HG02571 (cell line): Measurements from ENCODE around the gene ADGRA1.
"Not testable (repeated sequence)": the region's sequence is repeated elsewhere in the genome, so short reads cannot be mapped to it uniquely, and the experiment has no call there.

Experiments used
- ATAC-seq: cut with Tn5 transposase; IDR thresholded peaks from one replicate; pipeline ENCODE4 v1.9.1; 2021; ENCODE audit warnings: mild to moderate bottlenecking, moderate library complexity; ENCODE audit not compliant: unreplicated experiment

The ADGRA1 gene

DNA sequence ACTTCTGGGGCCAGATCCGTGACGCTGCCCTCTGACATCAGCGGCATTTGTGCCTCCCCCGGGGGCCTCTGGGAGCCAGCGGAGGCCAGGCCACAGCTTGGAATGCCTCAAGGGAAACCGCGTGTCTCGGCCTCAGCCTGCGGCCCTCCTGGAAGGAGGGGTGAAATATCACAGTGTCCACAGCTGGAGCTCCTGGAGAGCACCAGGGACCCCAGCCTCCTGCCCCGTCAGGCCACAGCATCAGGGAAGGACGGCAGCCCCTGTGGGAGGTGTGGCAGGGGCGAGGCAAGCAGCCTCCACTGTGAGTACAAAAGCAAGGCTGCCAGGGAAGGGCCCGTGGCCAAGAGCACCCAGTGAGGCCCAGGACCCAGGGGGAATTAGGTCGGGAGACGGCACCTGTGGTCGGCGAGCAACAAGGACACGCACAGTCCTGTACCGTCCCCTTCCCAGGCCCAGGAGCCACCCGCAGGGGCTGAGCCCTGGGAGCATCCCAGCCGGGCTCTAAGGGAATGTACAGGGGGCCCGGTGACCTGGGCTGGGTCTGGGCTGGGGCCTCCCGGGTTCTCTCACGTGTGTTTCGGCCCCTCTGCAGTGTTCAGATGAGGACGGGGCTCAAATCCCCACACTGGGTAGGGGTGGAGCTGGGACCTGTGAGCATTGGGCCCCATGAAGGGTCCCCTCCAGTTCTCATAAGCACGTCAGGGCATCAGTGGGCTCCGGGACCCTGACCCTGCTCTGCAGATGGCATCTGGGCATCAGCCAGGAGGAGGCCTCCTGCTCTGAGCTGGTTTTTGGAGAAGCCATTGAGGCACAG is 53.6 kb downstream of the ADGRA1 start:
- ATAC-seq = no peak

DNA sequence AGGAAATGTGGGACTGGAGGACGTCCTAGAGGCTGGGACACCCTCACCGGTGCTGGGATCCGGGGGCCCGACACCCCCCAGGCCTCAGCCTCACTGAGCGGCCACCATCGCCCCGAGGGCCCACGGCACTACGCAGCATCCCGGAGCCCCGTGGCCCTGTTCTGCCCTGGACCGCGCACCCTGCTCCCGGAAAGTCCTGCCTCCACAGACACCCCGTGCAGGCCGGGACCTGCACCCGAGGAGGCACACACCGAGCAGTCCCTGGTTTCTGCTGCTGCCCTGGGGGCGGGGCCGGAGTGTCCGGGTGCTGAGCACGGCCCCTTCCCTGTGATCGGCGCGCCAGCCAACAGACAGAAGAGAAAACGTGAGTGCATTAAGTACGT is 54.2 kb downstream of the ADGRA1 start:
- no peak for ATAC-seq

- ATAC-seq = no peak
These were observed 54.9 kb downstream of the ADGRA1 start for GRCh38 chr10:133142523-133143199.

DNA sequence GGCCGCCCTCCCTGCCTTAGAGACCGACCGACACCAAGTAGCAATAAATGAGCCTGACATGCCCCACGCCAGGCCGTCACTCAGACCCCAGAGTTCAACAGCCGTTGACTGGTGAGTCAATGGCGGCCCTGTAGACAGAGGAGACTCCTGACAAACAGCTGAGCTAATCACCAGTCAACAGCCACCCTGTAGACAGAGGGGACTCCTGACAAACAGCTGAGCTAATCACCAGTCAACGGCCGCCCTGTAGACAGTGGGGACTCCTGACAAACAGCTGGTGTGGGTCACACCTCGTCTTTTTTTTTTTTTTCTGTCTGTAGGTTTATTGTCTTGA is 55.4 kb downstream of the ADGRA1 start:
- ATAC-seq = no peak

GRCh38 chr10:133143546-133143945 is 55.8 kb downstream of the ADGRA1 start:
- ATAC-seq = no peak

- ATAC-seq = no peak
These were observed 57.0 kb downstream of the ADGRA1 start for GRCh38 chr10:133144771-133145170.

- ATAC-seq = no peak
These were observed 62.5 kb downstream of the ADGRA1 start for GRCh38 chr10:133150226-133150625.

DNA sequence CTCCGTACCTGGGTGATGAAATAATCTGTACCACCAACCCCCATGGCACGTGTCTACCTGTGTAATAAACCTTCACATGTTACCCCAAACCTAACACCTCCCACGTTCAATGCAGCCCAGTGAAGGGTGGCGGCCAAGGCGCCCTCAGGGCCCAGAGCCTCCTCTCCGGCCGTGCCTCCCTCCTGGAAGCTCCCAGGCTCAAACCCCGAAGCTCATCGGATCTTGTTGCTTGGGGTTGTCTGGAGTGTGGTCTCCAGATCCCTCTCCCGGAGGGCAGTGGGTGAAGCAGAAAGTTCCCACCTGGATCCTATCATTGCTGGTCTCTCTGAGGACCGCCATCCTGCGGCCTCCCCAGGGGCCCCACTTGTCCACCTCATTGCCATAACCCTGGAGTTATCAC is 62.9 kb downstream of the ADGRA1 start:
- no peak for ATAC-seq

DNA sequence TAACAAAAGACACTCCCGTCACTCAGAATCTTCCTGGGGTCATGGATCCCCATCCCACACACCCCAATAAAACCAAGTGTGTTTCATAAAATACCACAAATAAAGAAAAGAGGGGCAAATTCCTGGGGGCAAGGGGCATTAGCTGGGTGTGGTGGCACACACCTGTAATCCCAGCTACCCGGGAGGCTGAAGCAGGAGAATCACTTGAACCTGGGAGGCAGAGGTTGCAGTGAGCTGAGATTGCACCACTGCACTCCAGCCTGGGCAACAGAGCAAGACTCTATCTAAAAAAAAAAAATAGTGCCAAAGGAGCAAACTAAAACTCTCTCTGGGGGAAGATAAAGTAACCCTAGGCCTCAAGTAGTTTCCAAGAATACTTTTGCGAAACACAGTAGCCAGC is 63.3 kb downstream of the ADGRA1 start:
- ATAC-seq = not testable (repeated sequence)

- ATAC-seq = no peak
These were observed 63.8 kb downstream of the ADGRA1 start for GRCh38 chr10:133151543-133151972.

DNA sequence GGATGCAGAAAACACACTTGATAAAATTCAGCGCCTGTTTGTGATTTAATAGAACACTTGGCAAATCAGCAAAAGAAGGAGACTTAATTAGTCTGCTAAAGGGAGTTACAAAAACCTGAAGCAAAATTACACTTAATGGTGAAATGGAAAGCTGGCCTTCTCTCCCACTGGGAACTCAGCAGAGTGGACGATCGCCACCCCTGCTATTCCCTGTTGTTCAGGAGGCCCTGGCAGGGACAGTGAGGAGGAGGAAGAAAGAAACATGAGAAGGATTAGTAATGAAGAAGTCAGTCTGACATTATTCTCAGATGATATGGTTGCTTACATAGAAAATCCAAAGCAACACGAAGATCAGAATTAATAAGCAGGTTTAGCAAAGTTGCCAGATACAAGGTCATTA is 66.7 kb downstream of the ADGRA1 start:
- no peak for ATAC-seq

GRCh38 chr10:133154996-133155778 is 67.5 kb downstream of the ADGRA1 start:
- ATAC-seq = no peak

DNA sequence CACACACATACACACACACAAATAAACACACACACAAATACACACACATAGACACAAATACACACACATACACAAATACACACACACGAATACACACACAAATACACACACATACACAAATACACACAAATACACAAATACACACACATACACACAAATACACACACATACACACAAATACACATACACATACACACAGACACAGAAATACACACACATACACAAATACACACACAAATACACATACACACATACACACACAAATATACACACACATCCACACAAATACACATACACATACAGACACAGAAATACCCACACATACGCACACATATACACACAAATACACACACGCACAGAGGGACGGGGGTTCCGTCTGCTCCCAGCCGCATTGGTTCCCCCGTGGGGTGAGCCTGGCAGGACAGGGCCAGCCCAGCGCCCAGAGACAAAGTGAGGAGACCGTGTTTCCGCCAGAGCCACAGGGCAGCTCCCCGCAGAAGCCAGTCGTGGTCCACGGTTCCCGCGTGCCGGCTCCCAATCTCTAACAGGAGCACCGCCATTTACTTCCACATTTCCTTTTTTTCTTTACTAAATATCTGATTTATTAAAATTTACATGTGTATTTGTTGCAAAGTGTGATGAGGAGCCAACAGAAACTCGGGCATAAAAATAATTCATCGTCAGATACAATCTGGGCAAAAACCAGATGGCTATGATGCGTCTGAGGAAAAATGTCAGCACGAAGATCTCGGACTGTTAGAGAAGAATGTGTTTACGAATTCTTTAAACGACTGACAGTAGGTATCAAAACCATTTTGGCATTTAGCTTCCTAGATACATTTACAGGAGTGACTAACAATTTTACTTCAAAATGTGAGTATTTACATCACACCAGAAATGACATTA is 69.2 kb downstream of the ADGRA1 start:
- no peak for ATAC-seq

GRCh38 chr10:133157662-133158436 is 70.1 kb downstream of the ADGRA1 start:
- ATAC-seq = no peak

GRCh38 chr10:133158437-133158755 is 70.7 kb downstream of the ADGRA1 start:
- no peak for ATAC-seq

GRCh38 chr10:133158756-133159610 is 71.3 kb downstream of the ADGRA1 start:
- no peak for ATAC-seq

GRCh38 chr10:133159611-133159949 is 71.9 kb downstream of the ADGRA1 start:
- no peak for ATAC-seq

DNA sequence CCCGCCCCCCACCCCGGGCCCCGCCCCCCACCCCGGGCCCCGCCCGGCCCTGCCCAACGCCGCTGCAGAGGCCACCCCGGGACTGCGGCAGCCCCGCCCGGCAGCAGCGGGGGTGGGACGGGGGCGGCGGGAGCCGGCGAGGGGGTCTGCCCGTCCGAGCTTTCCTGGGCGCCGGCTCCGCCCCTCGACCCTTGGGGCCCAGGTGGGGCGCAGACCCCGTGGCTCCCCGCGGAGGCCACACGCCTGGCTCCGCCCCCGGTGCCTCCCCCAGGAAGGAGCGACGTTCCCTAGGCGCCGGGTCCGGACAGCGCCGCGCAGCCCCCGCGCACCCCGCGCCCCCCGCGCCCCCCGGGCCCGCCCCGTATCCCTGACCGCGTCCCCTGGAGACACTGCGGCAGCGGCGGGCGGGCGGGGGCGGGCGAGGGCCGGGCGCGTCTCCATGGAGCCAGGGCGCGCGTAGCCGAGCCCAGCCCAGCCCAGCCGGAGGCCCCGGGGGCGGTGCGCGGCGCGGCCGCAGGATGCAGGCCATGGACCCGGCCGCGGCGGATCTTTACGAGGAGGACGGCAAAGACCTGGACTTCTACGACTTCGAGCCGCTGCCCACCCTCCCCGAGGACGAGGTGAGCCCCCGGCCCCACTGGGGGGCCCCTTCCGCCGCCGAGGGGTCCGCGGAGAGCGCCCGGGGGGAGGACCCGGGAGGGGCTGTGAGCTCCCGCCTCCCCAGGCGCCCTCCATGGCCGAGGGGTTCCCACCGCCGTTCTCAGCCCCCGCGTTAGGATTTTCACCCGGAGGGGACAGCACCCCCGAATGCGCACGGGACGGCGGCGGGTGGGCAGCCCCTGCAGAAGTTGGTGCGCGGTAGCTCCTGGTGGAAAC is 72.5 kb downstream of the ADGRA1 start, which contains the start of gene KNDC1:
Gene KNDC1, plus strand, starts transcription at position 270 of the 876 bp plus-strand sequence. Its CDS starts 249 bp downstream, at position 519.
- ATAC-seq = no peak
